Caco-2 (cell line): ENCODE data around the gene SOX21. TPM values are rescaled to one million over a fixed set of nuclear protein-coding genes. Genes with fewer than 3 reads are reported as not detected.

Source experiments
- BruUV-seq: library from RNA; stranded (reverse); fragments of 400-500 nt; replicated peaks from 2 replicates; lab custom pipeline; 2021; lab: Mats Ljungman, UMichigan
- CTCF ChIA-PET: fragments of 300-600 bp; sonication (Branson Sonifier 250); formaldehyde crosslinking; loops from one replicate; lab custom pipeline; 2022; ENCODE audit warnings: antibody characterized with exemption; lab: Charles Lee
- POLR2A ChIA-PET: fragments of 300-600 bp; sonication (Branson Sonifier 250); formaldehyde crosslinking; loops from one replicate; lab custom pipeline; 2022; ENCODE audit warnings: antibody characterized with exemption; lab: Charles Lee
- DNase-seq, 2 experiments: peaks; one replicate each; pipeline versions ENCODE4 v3.0.0 to v3.0.0-alpha.2; 2020 to 2022
- H3K27me3 ChIP-seq: replicated peaks from 2 replicates; pipeline ENCODE4 v1.6.0; 2011; ENCODE audit warnings: low read length; ENCODE audit not compliant: control insufficient read depth, insufficient read depth
- H3K36me3 ChIP-seq: 2 replicates; pipeline ENCODE4 v1.5.1; 2011; ENCODE audit warnings: low read length; ENCODE audit not compliant: control insufficient read depth, insufficient read depth
- H3K4me1 ChIP-seq: fragments of 250-450 bp; sonication (Bioruptor Pico); 2 replicates; pipeline ENCODE4 v1.5.1; 2020; ENCODE audit warnings: mild to moderate bottlenecking
- H3K4me3 ChIP-seq: 2 replicates; pipeline ENCODE4 v1.5.1; 2011; ENCODE audit warnings: low read depth, mild to moderate bottlenecking, control low read depth, low read length
- H3K9me3 ChIP-seq: fragments of 250-450 bp; sonication (Bioruptor Pico); 2 replicates; pipeline ENCODE4 v1.5.1; 2020; ENCODE audit warnings: mild to moderate bottlenecking, moderate library complexity
- H3K27ac Mint-ChIP-seq: one replicate; pipeline ENCODE4 v1.8.0; 2022; ENCODE audit warnings: mixed read lengths; ENCODE audit not compliant: unreplicated experiment
- H3K27me3 Mint-ChIP-seq: one replicate; pipeline ENCODE4 v1.8.0; 2022; ENCODE audit warnings: mixed read lengths; ENCODE audit not compliant: insufficient read depth, unreplicated experiment
- H3K36me3 Mint-ChIP-seq: one replicate; pipeline ENCODE4 v1.8.0; 2022; ENCODE audit warnings: mild to moderate bottlenecking, mixed read lengths; ENCODE audit not compliant: insufficient read depth, unreplicated experiment
- H3K4me1 Mint-ChIP-seq: one replicate; pipeline ENCODE4 v1.8.0; 2022; ENCODE audit warnings: low read depth, mixed read lengths; ENCODE audit not compliant: unreplicated experiment
- H3K4me3 Mint-ChIP-seq: one replicate; pipeline ENCODE4 v1.8.0; 2022; ENCODE audit warnings: mild to moderate bottlenecking, moderate library complexity, mixed read lengths; ENCODE audit not compliant: unreplicated experiment
- H3K9me3 Mint-ChIP-seq: one replicate; pipeline ENCODE4 v1.8.0; 2022; ENCODE audit warnings: mixed read lengths; ENCODE audit not compliant: unreplicated experiment
- intact Hi-C: fragments of 100-400 bp; cut with micrococcal nuclease; formaldehyde crosslinking; loops from one replicate; pipeline ENCODE4 v1.10.0; 2022; ENCODE audit not compliant: unreplicated experiment
- total RNA-seq: library from RNA; stranded (reverse); gene quantifications from 2 replicates; pipeline ENCODE4 v1.2.3, GENCODE V29; 2022
- TF ChIP-seq, protein P1 (sequence below), 2 experiments: fragments of 200-600 bp in 1 of 2; IDR thresholded peaks; 1 replicate in 1 of 2; 2 replicates in 1 of 2; pipeline versions ENCODE4 v1.5.1 to v1.8.0; 2011 to 2022; ENCODE audit warnings: antibody characterized with exemption in 1 of 2, control low read depth in 1 of 2, inconsistent platforms in 1 of 2, low read depth in 1 of 2, low read length in 1 of 2, mild to moderate bottlenecking in 1 of 2, moderate library complexity in 1 of 2; ENCODE audit not compliant: insufficient read depth in 1 of 2, severe bottlenecking in 1 of 2, unreplicated experiment in 1 of 2

Gene SOX21
- total RNA-seq, 1 experiment from 2014 or later = 0.14 TPM

DNA sequence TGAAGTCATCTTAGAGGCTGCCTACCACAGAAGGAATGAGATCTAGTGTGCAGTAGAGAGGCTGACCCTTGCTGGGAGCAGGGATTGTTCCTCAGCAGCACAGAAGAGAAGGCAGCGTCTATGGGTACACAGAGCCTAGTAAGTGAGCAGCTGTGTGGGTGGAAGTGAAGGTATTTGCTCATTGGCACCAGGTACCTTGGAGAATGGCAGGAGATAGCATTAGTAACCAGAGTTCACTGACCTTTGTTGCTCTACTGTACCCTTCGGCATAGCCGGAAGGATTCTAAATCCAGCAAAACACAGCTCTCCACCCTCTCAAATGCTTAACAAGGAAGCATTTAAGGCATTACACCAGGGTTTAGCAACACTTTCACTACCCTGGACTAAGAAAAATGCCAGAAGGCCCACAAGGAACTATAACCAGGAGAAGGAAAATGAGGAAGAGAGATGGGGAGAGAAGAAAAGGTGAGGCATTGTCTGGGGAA, 12.3 kb downstream of the SOX21 start:
- Mint-ChIP-seq H3K9me3 (no peaks in the 10 kb centered on the region), H3K27ac (no peak overlapping the region), H3K4me3 (no peak overlapping the region), H3K27me3 (peaks cover 10% of the 10 kb centered on the region), H3K4me1 (no peaks in the 10 kb centered on the region), H3K36me3 (no peaks in the 10 kb centered on the region)
- no peaks in the 10 kb centered on the region for H3K27me3 ChIP-seq
- ChIA-PET POLR2A (no interaction called here), CTCF (no interaction called here)
- TF ChIP-seq, protein P1, sequence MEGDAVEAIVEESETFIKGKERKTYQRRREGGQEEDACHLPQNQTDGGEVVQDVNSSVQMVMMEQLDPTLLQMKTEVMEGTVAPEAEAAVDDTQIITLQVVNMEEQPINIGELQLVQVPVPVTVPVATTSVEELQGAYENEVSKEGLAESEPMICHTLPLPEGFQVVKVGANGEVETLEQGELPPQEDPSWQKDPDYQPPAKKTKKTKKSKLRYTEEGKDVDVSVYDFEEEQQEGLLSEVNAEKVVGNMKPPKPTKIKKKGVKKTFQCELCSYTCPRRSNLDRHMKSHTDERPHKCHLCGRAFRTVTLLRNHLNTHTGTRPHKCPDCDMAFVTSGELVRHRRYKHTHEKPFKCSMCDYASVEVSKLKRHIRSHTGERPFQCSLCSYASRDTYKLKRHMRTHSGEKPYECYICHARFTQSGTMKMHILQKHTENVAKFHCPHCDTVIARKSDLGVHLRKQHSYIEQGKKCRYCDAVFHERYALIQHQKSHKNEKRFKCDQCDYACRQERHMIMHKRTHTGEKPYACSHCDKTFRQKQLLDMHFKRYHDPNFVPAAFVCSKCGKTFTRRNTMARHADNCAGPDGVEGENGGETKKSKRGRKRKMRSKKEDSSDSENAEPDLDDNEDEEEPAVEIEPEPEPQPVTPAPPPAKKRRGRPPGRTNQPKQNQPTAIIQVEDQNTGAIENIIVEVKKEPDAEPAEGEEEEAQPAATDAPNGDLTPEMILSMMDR (IDR thresholded peaks at IDR 0.05; ENCODE audit: insufficient read depth in 1 of 2, low read depth in 1 of 2, low read length in 1 of 2, severe bottlenecking in 1 of 2, unreplicated experiment in 1 of 2) = no peak
- no peak for DNase-seq
- peaks cover 6% of the 10 kb centered on the region; the same call in 1 of the 2 replicates for H3K9me3 ChIP-seq
- no peaks in the 10 kb centered on the region for H3K36me3 ChIP-seq
- intact Hi-C loops = no loop called here
- BruUV-seq = no TSS peak
- no peaks in the 10 kb centered on the region for H3K4me1 ChIP-seq
- H3K4me3 ChIP-seq = no peak overlapping the region

DNA sequence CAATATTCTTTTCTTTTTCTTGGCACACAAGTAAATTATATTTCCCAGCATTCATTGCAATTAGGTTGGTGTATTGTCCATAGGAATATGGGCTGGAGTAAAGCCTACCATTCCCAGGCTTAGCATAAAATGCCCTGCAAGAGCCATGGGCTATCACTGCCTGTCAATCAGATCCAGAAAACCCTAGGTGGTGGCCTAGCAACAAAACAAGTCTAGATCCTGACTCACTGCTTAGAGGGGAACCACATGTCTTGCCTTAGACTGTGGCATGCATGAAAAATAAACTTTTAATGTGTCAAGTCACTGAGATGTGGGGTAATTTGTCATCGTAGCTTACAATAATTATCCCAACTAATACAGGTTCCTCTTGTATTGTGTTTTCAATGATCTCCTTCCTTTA, 16.2 kb downstream of the SOX21 start:
- TF ChIP-seq, protein P1 (IDR thresholded peaks at IDR 0.05; ENCODE audit: insufficient read depth in 1 of 2, low read depth in 1 of 2, low read length in 1 of 2, severe bottlenecking in 1 of 2, unreplicated experiment in 1 of 2) = no peak
- intact Hi-C loops = no loop called here
- BruUV-seq = no TSS peak
- DNase-seq = no peak
- CTCF ChIA-PET = no interaction called here
- Histone ChIP-seq H3K9me3 (peaks cover 6% of the 10 kb centered on the region; the same call in 1 of the 2 replicates), H3K36me3 (no peaks in the 10 kb centered on the region), H3K4me3 (no peak overlapping the region), H3K4me1 (no peaks in the 10 kb centered on the region), H3K27me3 (0 out of 2 replicates have a peak, but pooled peaks cover 2% of the 10 kb centered on the region)
- no peaks in the 10 kb centered on the region for H3K36me3 Mint-ChIP-seq
- no peak overlapping the region for H3K27ac Mint-ChIP-seq
- POLR2A ChIA-PET = no interaction called here
- H3K27me3 Mint-ChIP-seq = peaks cover 13% of the 10 kb centered on the region
- no peaks in the 10 kb centered on the region for H3K9me3 Mint-ChIP-seq
- no peaks in the 10 kb centered on the region for H3K4me1 Mint-ChIP-seq
- no peak overlapping the region for H3K4me3 Mint-ChIP-seq

DNA sequence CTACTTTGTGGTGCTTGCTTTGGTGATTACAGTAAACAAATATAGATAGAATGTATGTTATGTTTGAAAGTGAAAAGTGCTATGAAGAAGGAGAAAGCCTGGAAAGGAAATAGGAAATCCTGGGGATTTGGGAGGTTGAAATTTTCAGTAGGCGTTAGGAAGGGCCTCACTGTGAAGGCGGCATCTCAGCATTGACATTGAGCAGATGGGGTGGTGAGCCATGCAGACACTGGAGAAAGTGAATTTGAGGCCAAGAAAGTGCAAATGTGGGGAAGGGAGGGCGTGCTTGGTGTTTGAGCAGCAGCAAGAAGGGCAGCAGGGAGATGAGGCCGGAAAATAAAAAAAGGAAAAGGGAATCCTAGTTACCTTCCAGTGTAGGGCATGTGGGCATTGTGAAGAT, 20.3 kb downstream of the SOX21 start:
- intact Hi-C loops = no loop called here
- Histone ChIP-seq H3K4me1 (no peaks in the 10 kb centered on the region), H3K27me3 (0 out of 2 replicates have a peak, but pooled peaks cover 3% of the 10 kb centered on the region), H3K4me3 (no peak overlapping the region), H3K9me3 (peaks cover 6% of the 10 kb centered on the region; the same call in 1 of the 2 replicates), H3K36me3 (no peaks in the 10 kb centered on the region)
- Mint-ChIP-seq H3K4me3 (no peak overlapping the region), H3K9me3 (no peaks in the 10 kb centered on the region), H3K36me3 (no peaks in the 10 kb centered on the region), H3K27me3 (peaks cover 9% of the 10 kb centered on the region), H3K4me1 (no peaks in the 10 kb centered on the region), H3K27ac (no peak overlapping the region)
- DNase-seq = no peak
- no TSS peak for BruUV-seq
- ChIA-PET CTCF (no interaction called here), POLR2A (no interaction called here)
- TF ChIP-seq, protein P1 (IDR thresholded peaks at IDR 0.05; ENCODE audit: insufficient read depth in 1 of 2, low read depth in 1 of 2, low read length in 1 of 2, severe bottlenecking in 1 of 2, unreplicated experiment in 1 of 2) = no peak
